ENCODE measurements around the gene TRPM5.
"Not testable (repeated sequence)": the region's sequence is repeated elsewhere in the genome, so short reads cannot be mapped to it uniquely, and the experiment has no call there.

Gene TRPM5, protein sequence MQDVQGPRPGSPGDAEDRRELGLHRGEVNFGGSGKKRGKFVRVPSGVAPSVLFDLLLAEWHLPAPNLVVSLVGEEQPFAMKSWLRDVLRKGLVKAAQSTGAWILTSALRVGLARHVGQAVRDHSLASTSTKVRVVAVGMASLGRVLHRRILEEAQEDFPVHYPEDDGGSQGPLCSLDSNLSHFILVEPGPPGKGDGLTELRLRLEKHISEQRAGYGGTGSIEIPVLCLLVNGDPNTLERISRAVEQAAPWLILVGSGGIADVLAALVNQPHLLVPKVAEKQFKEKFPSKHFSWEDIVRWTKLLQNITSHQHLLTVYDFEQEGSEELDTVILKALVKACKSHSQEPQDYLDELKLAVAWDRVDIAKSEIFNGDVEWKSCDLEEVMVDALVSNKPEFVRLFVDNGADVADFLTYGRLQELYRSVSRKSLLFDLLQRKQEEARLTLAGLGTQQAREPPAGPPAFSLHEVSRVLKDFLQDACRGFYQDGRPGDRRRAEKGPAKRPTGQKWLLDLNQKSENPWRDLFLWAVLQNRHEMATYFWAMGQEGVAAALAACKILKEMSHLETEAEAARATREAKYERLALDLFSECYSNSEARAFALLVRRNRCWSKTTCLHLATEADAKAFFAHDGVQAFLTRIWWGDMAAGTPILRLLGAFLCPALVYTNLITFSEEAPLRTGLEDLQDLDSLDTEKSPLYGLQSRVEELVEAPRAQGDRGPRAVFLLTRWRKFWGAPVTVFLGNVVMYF (N-terminal part only)
- total RNA-seq, result 0.04 to 0.10 reads per million in 2 donors

GRCh38 chr11:2443881-2444820 is at the start of gene TRPM5:
TSS of gene TRPM5 (minus strand) at chr11:2444514. CDS start at chr11:2423036, 21,478 bp downstream.
- DNase-seq, result no peak

DNA sequence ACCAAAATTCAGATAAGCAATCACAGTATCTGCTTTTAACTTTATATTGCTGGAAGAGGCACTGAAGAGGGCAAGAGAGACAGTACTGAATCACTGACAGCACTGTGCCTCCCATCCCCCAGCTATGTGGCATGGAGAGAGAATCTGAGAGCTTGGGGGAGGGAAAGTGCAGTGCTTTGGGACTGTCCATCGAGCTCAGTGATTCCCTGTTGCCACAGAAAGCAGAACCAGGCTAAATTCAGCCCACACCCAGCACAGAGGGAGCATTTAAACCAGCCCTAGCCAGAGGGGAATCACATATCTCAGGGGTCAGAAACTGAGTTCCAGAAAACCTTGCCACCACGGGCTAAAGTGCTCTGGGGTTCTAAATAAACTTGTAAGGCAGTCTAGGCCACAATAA is 44.8 kb upstream of the TRPM5 start:
- DNase-seq, result no peak

DNA sequence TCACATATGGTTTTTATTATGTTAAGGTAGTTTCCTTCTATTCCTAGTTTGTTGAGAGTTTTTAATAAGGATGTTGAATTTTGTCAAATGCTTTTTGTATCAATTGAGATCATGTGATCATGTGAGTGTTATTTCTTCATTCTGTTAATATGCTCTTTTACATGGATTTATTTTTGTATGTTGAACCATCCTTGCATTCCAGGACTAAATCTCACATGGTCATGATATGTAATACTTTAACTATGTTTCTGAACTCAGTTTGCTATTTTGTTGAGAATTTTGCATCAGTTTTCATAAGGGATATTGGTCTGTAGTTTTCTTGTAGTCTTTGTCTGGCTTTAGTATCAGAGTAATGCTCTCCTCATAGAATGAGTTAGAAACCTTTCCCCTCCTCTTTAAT is 43.7 kb upstream of the TRPM5 start:
- DNase-seq, result no peak

DNA sequence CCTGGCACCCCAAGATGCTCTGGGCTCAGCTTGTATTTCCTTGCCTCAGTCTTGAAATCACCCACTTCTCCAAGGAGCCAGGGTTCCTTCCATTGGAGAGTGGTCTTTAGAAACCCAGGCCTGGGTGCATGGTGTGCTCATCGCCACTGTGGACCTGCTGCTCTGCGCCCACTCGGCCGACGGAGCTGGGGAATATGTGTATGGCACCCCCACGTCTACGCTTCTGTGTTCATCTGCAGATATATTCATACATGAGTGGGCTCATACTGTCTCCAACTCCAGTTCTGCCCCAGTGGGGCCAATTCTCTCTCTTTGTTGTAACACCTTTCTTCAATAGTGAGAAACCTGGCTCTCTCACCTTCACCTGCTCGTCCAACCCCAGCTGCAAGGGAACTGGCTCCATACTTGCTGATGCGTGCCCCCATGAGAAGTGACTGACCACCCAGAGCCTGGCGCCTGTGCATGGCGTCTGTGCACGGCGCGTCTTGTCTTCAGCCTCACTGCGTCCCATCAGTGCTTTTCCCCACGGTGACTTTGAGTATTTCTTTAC is 40.3 kb upstream of the TRPM5 start:
- DNase-seq, result no peak

- DNase-seq, result no peak
These were observed 39.1 kb upstream of the TRPM5 start for GRCh38 chr11:2483426-2483825.

DNA sequence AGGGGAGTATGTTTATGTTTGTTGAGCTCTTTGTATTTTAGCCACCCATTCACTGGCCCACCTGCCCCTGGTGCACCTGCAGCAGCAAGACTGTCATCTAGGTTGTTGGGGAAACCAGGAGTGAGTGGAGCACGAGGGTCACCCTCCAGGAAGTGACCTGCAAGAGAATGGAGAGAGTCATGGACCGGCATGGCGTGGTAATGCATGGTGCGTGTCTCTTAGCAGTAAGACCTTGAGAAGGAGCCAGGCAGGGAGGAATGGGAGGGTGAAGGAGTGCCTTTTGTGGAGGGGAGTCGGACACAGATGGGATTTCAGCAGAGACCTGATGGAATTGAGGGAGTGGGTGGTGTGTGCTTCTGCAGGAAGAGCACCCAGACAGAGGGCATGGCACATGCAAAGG is 38.4 kb upstream of the TRPM5 start:
- DNase-seq, result no peak

GRCh38 chr11:2482204-2482603 is 37.9 kb upstream of the TRPM5 start:
- DNase-seq, result no peak

DNA sequence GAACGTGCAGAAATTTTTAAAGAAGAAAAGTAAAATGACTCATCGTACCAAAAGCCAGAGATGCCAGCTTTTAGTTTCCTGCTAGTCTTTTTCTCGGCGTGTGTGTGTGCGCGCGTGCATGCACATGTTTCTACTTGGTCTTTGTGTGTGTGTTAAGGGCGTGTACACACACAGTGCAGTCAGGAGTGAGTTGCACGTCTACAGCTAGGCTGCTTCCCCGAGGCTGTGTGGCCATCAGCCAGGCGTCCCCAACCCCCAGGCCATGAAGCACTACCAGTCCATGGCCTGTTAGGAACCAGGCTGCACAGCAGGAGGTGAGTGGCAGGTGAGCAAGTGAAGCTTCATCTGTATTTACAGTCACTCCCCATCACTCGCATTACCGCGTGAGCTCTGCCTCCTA is 36.9 kb upstream of the TRPM5 start:
- DNase-seq, result no peak

DNA sequence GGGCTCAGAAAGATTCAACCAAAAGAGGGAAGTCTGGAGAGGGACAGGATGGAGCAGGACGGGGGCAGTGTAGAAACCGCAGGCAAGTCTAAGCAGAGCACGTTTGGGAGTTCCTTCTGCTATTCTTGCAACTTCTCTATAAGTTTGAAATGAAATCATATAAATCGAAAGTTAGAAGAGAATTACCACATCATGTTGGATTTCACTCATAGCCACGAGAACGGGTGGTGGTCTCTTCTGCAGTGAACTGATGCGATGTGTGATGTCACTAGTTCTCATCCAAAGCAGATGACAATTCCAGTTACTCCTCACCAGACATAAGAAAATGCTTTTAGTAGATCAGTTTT is 36.5 kb upstream of the TRPM5 start:
- no peak for DNase-seq

DNA sequence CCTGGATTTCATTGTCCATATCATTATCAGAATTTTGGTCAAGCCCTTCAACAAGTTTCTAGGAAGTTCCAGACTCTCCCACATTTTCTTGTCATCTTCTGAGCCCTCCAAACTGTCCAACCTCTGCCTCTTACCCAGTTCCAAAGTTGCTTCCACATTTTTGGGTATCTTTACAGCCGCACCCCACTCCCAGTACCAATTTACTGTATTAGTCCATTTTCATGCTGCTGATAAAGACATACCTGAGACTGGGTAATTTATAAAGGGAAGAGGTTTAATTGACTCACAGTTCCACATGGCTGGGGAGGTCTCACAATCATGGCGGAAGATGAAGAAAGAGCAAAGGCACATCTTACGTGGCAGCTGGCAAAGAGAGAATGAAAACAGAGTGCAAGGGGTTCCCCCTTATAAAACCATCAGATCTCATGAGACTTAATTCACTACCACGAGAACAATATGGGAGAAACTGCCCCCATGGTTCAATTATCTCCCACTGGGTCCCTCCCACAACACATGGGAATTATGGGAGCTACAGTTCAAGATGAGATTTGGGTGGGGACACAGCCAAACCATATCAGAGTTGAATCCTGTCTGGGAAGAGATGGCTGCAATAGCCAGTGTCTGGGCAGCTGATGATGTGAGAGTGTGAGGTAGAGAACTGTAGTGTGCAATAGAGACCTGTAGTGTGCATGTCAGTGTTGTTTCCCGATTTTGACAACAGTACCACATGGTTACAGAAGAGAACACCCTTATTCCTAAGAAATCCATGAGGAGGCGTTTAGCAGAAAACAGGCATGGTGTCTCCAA is 36.0 kb upstream of the TRPM5 start:
- not testable (repeated sequence) for DNase-seq

GRCh38 chr11:2477936-2478335 is 33.6 kb upstream of the TRPM5 start:
- DNase-seq, result no peak

- DNase-seq, result no peak
These were observed 32.9 kb upstream of the TRPM5 start for GRCh38 chr11:2477254-2477653.

DNA sequence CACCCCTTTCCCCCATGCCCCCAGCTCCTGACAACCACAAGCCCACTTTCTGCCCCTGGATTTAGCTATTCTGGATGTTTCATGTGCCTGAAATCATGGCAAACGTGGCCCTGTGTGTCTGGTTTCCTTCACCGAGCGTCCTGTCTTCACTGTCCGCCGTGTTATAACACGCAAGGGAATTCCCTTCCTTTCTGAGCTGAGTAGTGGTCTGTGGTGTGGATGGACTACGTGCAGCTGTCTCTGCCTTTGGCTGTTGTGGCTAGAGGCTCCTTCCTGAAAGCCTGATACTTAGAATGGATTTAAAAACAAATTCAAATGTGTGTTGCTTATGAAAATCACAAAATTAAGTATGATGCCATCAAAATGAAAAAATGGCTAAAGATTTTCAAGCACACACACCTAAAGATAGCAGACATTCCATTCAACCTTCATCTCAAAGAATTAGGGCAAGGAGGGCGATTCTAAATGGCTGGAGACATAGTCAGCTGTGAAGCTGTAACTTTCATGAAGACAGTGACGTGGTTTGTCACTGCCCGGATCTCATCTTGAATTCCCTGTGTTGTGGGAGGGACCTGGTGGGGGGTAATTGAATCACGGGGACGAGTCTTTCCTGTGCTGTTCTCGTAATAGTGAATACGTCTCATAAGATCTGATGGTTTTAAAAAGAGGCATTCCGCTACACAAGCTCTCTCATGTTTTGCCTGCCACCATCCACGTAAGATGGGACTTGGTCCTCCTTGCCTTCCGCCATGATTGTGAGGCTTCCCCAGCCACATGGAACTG is 31.0 kb upstream of the TRPM5 start:
- no peak for DNase-seq

- DNase-seq, result no peak
These were observed 30.0 kb upstream of the TRPM5 start for GRCh38 chr11:2474059-2474901.

- no peak for DNase-seq
These were observed 29.2 kb upstream of the TRPM5 start for GRCh38 chr11:2473361-2474058.

DNA sequence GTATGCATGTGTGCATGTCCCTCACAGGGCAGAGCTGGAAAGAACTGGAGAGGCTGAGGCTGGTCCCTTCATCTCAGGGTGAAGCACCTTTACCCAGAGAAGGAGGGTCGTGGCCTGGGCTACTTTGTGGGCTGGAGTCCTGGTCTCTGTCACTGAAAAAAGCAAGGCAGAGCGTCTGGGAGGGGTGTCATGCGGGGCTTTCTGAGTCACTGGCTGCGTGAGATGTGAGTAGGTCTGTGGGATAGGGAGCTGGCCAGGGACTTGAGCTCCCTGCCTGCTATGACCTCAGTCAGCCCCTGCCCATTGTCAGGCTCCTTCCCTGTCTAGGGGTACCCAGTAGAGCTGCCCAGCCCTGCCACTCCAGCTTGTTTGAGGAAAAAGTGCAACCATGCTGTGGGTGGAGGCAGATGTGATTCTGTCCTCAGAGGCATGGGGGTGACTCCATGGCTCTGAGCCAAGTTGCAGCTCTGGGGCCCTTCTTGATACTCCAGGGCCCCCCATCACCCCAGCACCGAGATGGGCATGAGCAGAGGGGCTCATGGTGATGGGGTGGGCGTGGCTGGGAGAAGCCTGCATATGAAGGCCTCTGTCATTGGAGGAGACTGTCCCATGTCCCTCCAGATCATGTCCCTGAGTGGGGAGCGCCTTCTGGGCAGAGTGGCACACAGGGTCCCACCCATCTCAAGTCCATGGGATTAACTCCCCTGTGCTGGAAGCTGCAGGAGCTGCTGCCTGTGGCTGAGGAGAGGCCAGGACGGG is 28.3 kb upstream of the TRPM5 start:
- DNase-seq, result no peak

GRCh38 chr11:2471804-2472096 is 27.4 kb upstream of the TRPM5 start:
- no peak for DNase-seq

DNA sequence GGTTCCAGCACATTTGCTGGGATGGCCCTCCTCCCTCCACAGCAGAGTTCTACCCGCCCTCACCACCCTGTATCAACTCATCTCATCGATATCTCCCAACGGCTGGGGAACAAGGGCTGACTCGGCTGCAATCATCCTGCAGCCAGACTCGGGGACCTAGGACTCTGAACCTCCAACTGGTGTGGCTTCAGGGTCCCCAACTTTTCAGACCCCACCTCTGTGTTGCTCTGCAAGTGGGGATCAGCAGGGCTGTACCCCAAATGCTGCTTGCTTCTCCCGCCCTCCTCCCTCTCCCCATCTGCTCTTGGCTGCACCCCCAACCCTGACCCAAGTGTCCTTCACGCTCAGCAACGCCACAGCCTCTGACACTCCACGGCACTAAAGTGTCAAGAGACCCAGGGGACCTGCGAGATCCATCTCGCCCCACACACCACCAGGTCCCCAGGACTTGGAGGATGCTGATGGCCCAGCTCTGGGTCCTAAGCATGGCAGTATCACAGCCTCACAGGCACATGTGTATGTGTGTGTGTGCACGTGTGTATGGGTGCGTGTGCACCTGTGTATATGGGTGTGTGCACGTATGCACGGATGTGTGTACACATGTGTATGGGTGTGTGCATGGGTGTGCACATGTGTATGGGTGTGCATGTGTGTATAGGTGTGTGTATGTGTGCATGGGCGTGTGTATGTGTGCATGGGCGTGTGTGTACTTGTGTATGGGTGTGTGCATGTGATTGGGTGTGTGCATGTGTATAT is 26.9 kb upstream of the TRPM5 start:
- no peak for DNase-seq

Data from activated gamma-delta T cell (primary cell).